ENCODE measurements around the gene DYDC2.

The DYDC2 gene

GRCh38 chr10:80365510-80365909 is 8.9 kb downstream of the DYDC2 start:
- H3K9me3 ChIP-seq (ENCODE audit: control insufficient read depth in 2 of 2, low read length in 2 of 2), result peaks cover 7 to 8% of the 10 kb centered on the region in 2 donors
- no peaks in the 10 kb centered on the region for H3K27me3 ChIP-seq (ENCODE audit: control insufficient read depth in 1 of 2, insufficient read depth in 2 of 2, low read length in 2 of 2)
- no peak overlapping the region for H3K4me3 ChIP-seq (ENCODE audit: low read length in 2 of 2)
- no peaks in the 10 kb centered on the region for H3K36me3 ChIP-seq (ENCODE audit: control insufficient read depth in 2 of 2, insufficient read depth in 2 of 2, low read length in 2 of 2)
- H3K4me1 ChIP-seq (ENCODE audit: control insufficient read depth, insufficient read depth, low read length), result no peaks in the 10 kb centered on the region
- H3K9ac ChIP-seq (ENCODE audit: low read length in 2 of 2), result no peak overlapping the region
- no peak overlapping the region for H3K27ac ChIP-seq (ENCODE audit: low read length)

GRCh38 chr10:80371467-80371866 is 14.9 kb downstream of the DYDC2 start:
- Histone ChIP-seq H3K9me3 (ENCODE audit: control insufficient read depth in 2 of 2, low read length in 2 of 2) (peaks cover 7% of the 10 kb centered on the region in 2 donors), H3K27ac (ENCODE audit: low read length) (no peak overlapping the region), H3K36me3 (ENCODE audit: control insufficient read depth in 2 of 2, insufficient read depth in 2 of 2, low read length in 2 of 2) (no peaks in the 10 kb centered on the region), H3K4me1 (ENCODE audit: control insufficient read depth, insufficient read depth, low read length) (no peaks in the 10 kb centered on the region), H3K4me3 (ENCODE audit: low read length in 2 of 2) (no peak overlapping the region), H3K9ac (ENCODE audit: low read length in 2 of 2) (no peak overlapping the region), H3K27me3 (ENCODE audit: control insufficient read depth in 1 of 2, insufficient read depth in 2 of 2, low read length in 2 of 2) (no peaks in the 10 kb centered on the region)

- H3K36me3 ChIP-seq (ENCODE audit: control insufficient read depth in 2 of 2, insufficient read depth in 2 of 2, low read length in 2 of 2), result no peaks in the 10 kb centered on the region
These were observed 16.1 kb downstream of the DYDC2 start for GRCh38 chr10:80372675-80373074.

GRCh38 chr10:80373502-80373901 is 16.9 kb downstream of the DYDC2 start:
- Histone ChIP-seq H3K4me3 (ENCODE audit: low read length in 2 of 2) (no peak overlapping the region), H3K36me3 (ENCODE audit: control insufficient read depth in 2 of 2, insufficient read depth in 2 of 2, low read length in 2 of 2) (no peaks in the 10 kb centered on the region), H3K9me3 (ENCODE audit: control insufficient read depth in 2 of 2, low read length in 2 of 2) (no peaks in the 10 kb centered on the region), H3K27me3 (ENCODE audit: control insufficient read depth in 1 of 2, insufficient read depth in 2 of 2, low read length in 2 of 2) (no peaks in the 10 kb centered on the region), H3K4me1 (ENCODE audit: control insufficient read depth, insufficient read depth, low read length) (no peaks in the 10 kb centered on the region), H3K9ac (ENCODE audit: low read length in 2 of 2) (no peak overlapping the region), H3K27ac (ENCODE audit: low read length) (no peak overlapping the region)

More at GRCh38 chr10:80372675-80373074, 16.1 kb downstream of the DYDC2 start:
- H3K27ac ChIP-seq (ENCODE audit: low read length), result no peak overlapping the region
- no peaks in the 10 kb centered on the region for H3K27me3 ChIP-seq (ENCODE audit: control insufficient read depth in 1 of 2, insufficient read depth in 2 of 2, low read length in 2 of 2)
- H3K4me3 ChIP-seq (ENCODE audit: low read length in 2 of 2), result no peak overlapping the region
- no peak overlapping the region for H3K9ac ChIP-seq (ENCODE audit: low read length in 2 of 2)
- no peaks in the 10 kb centered on the region for H3K9me3 ChIP-seq (ENCODE audit: control insufficient read depth in 2 of 2, low read length in 2 of 2)
- H3K4me1 ChIP-seq (ENCODE audit: control insufficient read depth, insufficient read depth, low read length), result no peaks in the 10 kb centered on the region

- Histone ChIP-seq H3K27me3 (ENCODE audit: control insufficient read depth in 1 of 2, insufficient read depth in 2 of 2, low read length in 2 of 2) (no peaks in the 10 kb centered on the region), H3K27ac (ENCODE audit: low read length) (no peak overlapping the region), H3K36me3 (ENCODE audit: control insufficient read depth in 2 of 2, insufficient read depth in 2 of 2, low read length in 2 of 2) (no peaks in the 10 kb centered on the region), H3K4me3 (ENCODE audit: low read length in 2 of 2) (no peak overlapping the region), H3K4me1 (ENCODE audit: control insufficient read depth, insufficient read depth, low read length) (no peaks in the 10 kb centered on the region), H3K9me3 (ENCODE audit: control insufficient read depth in 2 of 2, low read length in 2 of 2) (no peaks in the 10 kb centered on the region), H3K9ac (ENCODE audit: low read length in 2 of 2) (no peak overlapping the region)
These were observed 23.1 kb downstream of the DYDC2 start for GRCh38 chr10:80379701-80380100.

GRCh38 chr10:80380185-80380584 is 23.6 kb downstream of the DYDC2 start:
- no peaks in the 10 kb centered on the region for H3K9me3 ChIP-seq (ENCODE audit: control insufficient read depth in 2 of 2, low read length in 2 of 2)
- no peak overlapping the region for H3K4me3 ChIP-seq (ENCODE audit: low read length in 2 of 2)
- H3K4me1 ChIP-seq (ENCODE audit: control insufficient read depth, insufficient read depth, low read length), result no peaks in the 10 kb centered on the region
- no peak overlapping the region for H3K27ac ChIP-seq (ENCODE audit: low read length)
- no peak overlapping the region for H3K9ac ChIP-seq (ENCODE audit: low read length in 2 of 2)
- no peaks in the 10 kb centered on the region for H3K27me3 ChIP-seq (ENCODE audit: control insufficient read depth in 1 of 2, insufficient read depth in 2 of 2, low read length in 2 of 2)
- no peaks in the 10 kb centered on the region for H3K36me3 ChIP-seq (ENCODE audit: control insufficient read depth in 2 of 2, insufficient read depth in 2 of 2, low read length in 2 of 2)

GRCh38 chr10:80382989-80383388 is 26.4 kb downstream of the DYDC2 start:
- Histone ChIP-seq H3K9ac (ENCODE audit: low read length in 2 of 2) (no peak overlapping the region), H3K9me3 (ENCODE audit: control insufficient read depth in 2 of 2, low read length in 2 of 2) (no peaks in the 10 kb centered on the region)

GRCh38 chr10:80390740-80391139 is 34.2 kb downstream of the DYDC2 start:
- Histone ChIP-seq H3K9ac (ENCODE audit: low read length in 2 of 2) (no peak overlapping the region), H3K27ac (ENCODE audit: low read length) (no peak overlapping the region), H3K4me1 (ENCODE audit: control insufficient read depth, insufficient read depth, low read length) (no peaks in the 10 kb centered on the region), H3K9me3 (ENCODE audit: control insufficient read depth in 2 of 2, low read length in 2 of 2) (no peaks in the 10 kb centered on the region), H3K36me3 (ENCODE audit: control insufficient read depth in 2 of 2, insufficient read depth in 2 of 2, low read length in 2 of 2) (no peaks in the 10 kb centered on the region), H3K27me3 (ENCODE audit: control insufficient read depth in 1 of 2, insufficient read depth in 2 of 2, low read length in 2 of 2) (no peaks in the 10 kb centered on the region), H3K4me3 (ENCODE audit: low read length in 2 of 2) (no peak overlapping the region)

More at GRCh38 chr10:80382989-80383388, 26.4 kb downstream of the DYDC2 start:
- Histone ChIP-seq H3K27me3 (ENCODE audit: control insufficient read depth in 1 of 2, insufficient read depth in 2 of 2, low read length in 2 of 2) (no peaks in the 10 kb centered on the region), H3K4me1 (ENCODE audit: control insufficient read depth, insufficient read depth, low read length) (no peaks in the 10 kb centered on the region), H3K4me3 (ENCODE audit: low read length in 2 of 2) (no peak overlapping the region), H3K36me3 (ENCODE audit: control insufficient read depth in 2 of 2, insufficient read depth in 2 of 2, low read length in 2 of 2) (no peaks in the 10 kb centered on the region), H3K27ac (ENCODE audit: low read length) (no peak overlapping the region)

- Histone ChIP-seq H3K27me3 (ENCODE audit: control insufficient read depth in 1 of 2, insufficient read depth in 2 of 2, low read length in 2 of 2) (no peaks in the 10 kb centered on the region), H3K4me3 (ENCODE audit: low read length in 2 of 2) (no peak overlapping the region), H3K27ac (ENCODE audit: low read length) (no peak overlapping the region), H3K9me3 (ENCODE audit: control insufficient read depth in 2 of 2, low read length in 2 of 2) (no peaks in the 10 kb centered on the region), H3K4me1 (ENCODE audit: control insufficient read depth, insufficient read depth, low read length) (no peaks in the 10 kb centered on the region), H3K36me3 (ENCODE audit: control insufficient read depth in 2 of 2, insufficient read depth in 2 of 2, low read length in 2 of 2) (no peaks in the 10 kb centered on the region), H3K9ac (ENCODE audit: low read length in 2 of 2) (no peak overlapping the region)
These were observed 35.7 kb downstream of the DYDC2 start for GRCh38 chr10:80392250-80392649.

- no peaks in the 10 kb centered on the region for H3K27me3 ChIP-seq (ENCODE audit: control insufficient read depth in 1 of 2, insufficient read depth in 2 of 2, low read length in 2 of 2)
- H3K36me3 ChIP-seq (ENCODE audit: control insufficient read depth in 2 of 2, insufficient read depth in 2 of 2, low read length in 2 of 2), result no peaks in the 10 kb centered on the region
- H3K9me3 ChIP-seq (ENCODE audit: control insufficient read depth in 2 of 2, low read length in 2 of 2), result no peaks in the 10 kb centered on the region
- H3K4me3 ChIP-seq (ENCODE audit: low read length in 2 of 2), result no peak overlapping the region
- H3K9ac ChIP-seq (ENCODE audit: low read length in 2 of 2), result no peak overlapping the region
- H3K27ac ChIP-seq (ENCODE audit: low read length), result no peak overlapping the region
- H3K4me1 ChIP-seq (ENCODE audit: control insufficient read depth, insufficient read depth, low read length), result no peaks in the 10 kb centered on the region
These were observed 37.9 kb downstream of the DYDC2 start for GRCh38 chr10:80394358-80394916.

GRCh38 chr10:80397014-80397413 is 40.4 kb downstream of the DYDC2 start:
- Histone ChIP-seq H3K9ac (ENCODE audit: low read length in 2 of 2) (no peak overlapping the region), H3K4me3 (ENCODE audit: low read length in 2 of 2) (no peak overlapping the region), H3K36me3 (ENCODE audit: control insufficient read depth in 2 of 2, insufficient read depth in 2 of 2, low read length in 2 of 2) (no peaks in the 10 kb centered on the region), H3K27me3 (ENCODE audit: control insufficient read depth in 1 of 2, insufficient read depth in 2 of 2, low read length in 2 of 2) (no peaks in the 10 kb centered on the region), H3K9me3 (ENCODE audit: control insufficient read depth in 2 of 2, low read length in 2 of 2) (no peaks in the 10 kb centered on the region), H3K27ac (ENCODE audit: low read length) (no peak overlapping the region), H3K4me1 (ENCODE audit: control insufficient read depth, insufficient read depth, low read length) (no peaks in the 10 kb centered on the region)
